Measurements from ENCODE around the gene UAP1L1.
"Not testable (repeated sequence)": the region's sequence is repeated elsewhere in the genome, so short reads cannot be mapped to it uniquely, and the experiment has no call there.

UAP1L1 gene

DNA sequence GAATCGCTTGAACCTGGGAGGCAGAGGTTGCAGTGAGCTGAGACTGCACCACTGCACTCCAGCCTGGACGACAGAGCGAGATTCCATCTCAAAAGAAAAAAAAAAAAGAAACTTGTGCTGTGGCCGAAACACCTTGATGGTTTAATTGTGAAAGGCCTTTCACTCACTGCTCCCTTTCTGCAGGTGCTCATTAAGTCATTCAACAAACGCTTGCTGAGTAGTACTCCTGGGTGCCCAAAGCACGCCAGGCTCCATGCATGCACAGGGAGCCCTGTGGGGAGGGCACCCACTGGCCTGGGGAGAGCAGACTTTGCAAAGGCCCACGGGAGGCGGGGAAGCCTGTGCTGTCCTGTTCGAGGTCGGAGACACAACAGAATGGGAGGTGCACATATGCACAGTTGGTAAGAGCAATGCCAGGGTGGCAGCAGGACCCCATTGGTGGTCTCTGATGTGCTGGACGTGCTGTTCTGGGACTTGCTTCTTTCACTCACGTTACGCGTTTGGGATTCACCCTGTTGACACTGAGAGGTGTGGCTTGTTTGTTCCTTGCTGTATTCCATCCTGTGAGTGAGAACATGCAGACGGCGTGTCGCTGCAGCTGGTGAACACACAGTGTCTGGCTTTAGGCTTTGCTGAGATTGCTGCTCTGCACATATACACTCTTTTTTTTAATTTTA, 20.4 kb upstream of the UAP1L1 start:
- no peak for DNase-seq (ENCODE audit: low read depth in 2 of 2)

GRCh38 chr9:137057545-137057944, 19.8 kb upstream of the UAP1L1 start:
- no peak for DNase-seq (ENCODE audit: low read depth in 2 of 2)

- DNase-seq (ENCODE audit: low read depth in 2 of 2): no peak
Observed at GRCh38 chr9:137058521-137059234, 18.6 kb upstream of the UAP1L1 start.

GRCh38 chr9:137062384-137062783, 14.9 kb upstream of the UAP1L1 start:
- no peak for DNase-seq (ENCODE audit: low read depth in 2 of 2)

DNA sequence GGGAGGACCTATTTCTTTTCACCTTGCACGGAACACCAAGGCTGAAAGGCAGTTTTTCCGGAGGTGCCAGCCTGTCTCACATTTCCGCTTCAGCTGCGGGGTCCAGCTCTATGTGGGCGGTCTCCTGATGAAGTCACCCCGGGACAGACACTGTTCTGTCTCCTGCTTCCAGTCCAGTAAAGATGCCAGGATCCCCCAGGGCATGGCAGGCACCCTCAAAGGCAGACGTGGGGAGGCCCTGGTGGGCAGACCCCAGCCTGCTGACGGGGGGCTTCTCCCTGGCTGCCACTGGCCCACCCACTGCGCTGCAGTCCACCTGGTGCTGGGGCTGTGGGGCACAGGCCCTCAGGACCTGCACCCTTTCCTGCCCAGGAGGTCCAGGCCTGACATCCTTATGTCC, 14.5 kb upstream of the UAP1L1 start:
- DNase-seq (ENCODE audit: low read depth in 2 of 2): not testable (repeated sequence)

- DNase-seq (ENCODE audit: low read depth in 2 of 2): no peak
Observed at GRCh38 chr9:137063311-137064026, 13.8 kb upstream of the UAP1L1 start.

DNA sequence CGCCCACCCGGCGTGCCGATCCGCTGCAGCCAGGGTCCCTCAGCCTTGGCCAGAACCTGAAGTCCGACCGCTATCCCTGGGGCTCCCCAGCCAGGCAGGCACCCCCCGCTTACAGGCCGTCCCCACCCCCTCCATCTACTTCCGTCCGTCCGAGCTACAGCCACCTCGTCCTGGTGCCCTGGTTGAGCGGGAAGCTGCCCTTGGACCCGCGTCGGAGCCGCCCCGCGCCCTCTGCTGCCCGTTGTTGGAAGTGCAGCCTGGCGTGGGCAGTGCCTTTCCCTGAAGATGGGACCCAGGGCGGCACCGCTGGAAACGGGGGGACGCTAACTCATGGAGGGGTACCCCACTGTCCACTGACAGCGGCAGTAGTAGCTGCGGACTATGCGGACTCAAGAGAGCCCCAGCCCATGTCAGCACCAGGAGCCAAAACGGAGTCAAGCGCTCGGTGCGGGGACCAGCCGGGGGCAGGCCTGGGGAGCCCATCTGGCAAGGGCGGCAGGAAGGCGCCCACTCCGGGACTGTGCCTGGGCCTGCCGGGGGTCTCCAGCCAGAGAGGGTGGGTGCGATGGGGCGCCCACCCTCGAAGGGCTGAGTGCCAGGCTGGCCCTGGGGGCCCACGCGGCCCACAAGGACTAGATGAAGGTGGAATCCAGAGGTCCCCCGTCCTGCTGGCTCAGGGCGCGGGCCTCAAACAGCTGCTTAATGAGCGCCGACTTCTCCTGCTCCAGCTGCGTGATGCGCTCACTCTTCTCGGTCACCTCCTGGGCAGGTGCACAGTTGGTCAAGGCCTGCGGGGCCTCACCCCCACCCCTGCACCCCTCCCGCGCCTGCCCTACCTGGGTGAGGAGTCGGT, 13.1 kb upstream of the UAP1L1 start:
- DNase-seq (ENCODE audit: low read depth in 2 of 2): peak in 1 of 2 donors; percentile 27

DNA sequence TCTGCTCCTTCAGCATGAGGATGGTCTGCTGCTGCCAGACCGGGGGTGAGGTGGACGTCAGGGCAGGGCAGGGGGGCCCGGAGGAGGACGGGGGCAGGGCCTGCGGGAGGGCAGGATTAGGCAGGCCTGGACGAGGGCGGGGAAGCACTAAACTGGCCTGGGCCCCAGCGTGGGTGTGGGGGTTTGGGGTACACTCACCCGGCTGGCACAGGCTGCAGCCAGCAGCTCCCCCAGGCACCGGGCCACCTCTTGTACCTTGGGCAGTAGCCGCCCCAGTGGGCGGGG, 12.5 kb upstream of the UAP1L1 start:
- no peak for DNase-seq (ENCODE audit: low read depth in 2 of 2)

GRCh38 chr9:137065336-137065967, 11.9 kb upstream of the UAP1L1 start:
- DNase-seq (ENCODE audit: low read depth in 2 of 2): no peak

DNA sequence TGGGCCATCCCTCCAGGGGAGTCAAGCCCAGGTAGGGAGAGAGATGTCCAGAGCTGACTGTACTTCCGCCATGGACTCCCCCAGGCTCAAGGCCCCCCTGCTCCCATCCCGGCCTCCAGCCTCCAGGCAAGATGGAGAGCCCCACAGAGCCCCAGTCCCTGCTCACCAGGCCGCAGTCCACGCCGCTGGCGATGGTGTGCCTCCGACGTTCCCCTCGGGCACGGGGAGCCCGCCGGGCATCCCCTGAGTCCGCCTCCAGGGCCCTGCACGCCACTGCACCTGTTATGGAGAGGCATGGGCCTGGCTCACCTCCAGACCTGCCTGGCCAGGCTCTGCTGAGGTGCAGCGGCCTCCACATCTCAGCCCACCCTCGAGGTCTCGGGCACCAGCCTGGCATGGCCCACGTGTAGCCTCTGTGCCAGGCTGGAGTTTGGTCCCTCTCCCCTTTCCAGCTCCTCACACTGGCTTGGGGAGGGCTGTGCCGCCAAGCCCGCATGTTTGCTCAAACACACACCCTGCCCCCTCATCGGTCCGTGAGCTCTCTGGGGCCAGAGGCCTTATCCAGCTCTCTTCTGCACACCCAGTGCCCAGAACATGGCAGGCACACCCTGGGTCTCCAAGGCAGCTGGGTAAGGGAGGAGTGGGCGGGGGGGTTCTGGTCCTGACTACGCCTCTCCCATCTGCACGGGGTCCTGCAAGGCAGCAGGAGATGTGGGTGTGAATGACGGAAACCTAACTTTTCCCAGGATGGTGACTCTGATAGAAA, 11.0 kb upstream of the UAP1L1 start:
- no peak for DNase-seq (ENCODE audit: low read depth in 2 of 2)

GRCh38 chr9:137067860-137068538, 9.3 kb upstream of the UAP1L1 start:
- peak; percentile 72 to 75 for DNase-seq (ENCODE audit: low read depth in 2 of 2)

GRCh38 chr9:137068539-137069507, 8.5 kb upstream of the UAP1L1 start:
- DNase-seq (ENCODE audit: low read depth in 2 of 2): no peak

- no peak for DNase-seq (ENCODE audit: low read depth in 2 of 2)
Observed at GRCh38 chr9:137069508-137070091, 7.7 kb upstream of the UAP1L1 start.

DNA sequence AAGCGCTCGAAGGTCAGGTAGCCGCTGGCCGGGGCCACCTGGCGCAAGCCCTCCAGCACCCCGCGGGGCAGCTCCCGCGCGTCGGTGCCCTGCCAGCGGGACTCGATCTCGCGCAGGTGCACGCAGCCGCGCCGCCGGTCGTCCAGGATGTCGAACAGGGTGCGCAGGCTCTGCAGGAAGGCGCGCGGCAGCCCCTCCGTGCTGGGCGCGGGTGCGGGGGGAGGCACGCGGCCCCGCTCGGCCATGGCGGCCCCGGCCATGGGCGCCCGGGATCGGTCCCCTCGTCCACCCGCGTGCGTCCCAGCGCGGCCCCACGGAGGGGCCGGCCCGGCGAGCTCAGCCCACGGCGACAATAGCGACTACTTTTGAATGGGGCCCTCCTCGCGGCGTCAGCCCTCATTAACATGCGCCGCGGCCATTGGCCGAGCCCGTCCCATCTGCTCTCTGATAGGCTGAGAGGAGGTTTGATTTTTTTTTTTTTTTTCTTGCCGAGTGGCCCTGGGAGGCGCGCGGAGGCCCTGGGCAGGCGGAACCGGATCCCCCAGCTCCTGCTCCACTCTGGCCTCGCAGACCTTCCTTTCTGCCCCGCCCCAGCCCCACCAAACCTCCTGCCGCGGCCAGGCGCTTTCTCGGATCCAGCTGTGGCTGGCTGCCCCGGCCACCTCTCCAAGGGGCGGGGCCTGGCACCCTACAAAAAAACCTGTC, 7.0 kb upstream of the UAP1L1 start, which contains the start of gene SAPCD2:
Gene SAPCD2, minus strand, starts transcription at position 357 of the 705 bp plus-strand sequence. Its CDS starts 97 bp downstream, at position 260.
- DNase-seq (ENCODE audit: low read depth in 2 of 2): peak; percentile 73 to 78

- no peak for DNase-seq (ENCODE audit: low read depth in 2 of 2)
Observed at GRCh38 chr9:137070906-137071275, 6.4 kb upstream of the UAP1L1 start.

- no peak for DNase-seq (ENCODE audit: low read depth in 2 of 2)
Observed at GRCh38 chr9:137071282-137071681, 6.0 kb upstream of the UAP1L1 start.

DNA sequence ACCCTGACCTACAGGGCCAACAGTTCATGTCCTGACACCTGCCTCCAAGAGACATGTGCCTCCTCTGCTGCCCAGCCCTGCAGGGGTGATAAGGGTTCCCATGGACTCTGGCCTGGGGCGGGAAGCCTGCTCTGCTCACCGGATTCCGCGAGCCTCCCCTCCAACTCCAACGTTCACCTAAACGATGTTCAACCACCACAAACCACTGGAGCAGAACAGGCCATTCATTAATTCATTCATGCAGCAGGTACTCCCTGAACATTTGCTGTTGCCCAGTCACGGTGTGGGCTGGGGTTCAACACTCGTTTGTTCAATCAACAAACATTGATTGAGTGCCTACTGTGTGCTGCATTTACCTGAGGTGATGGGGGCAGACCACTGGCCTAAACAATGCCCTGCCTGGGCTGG, 3.3 kb upstream of the UAP1L1 start:
- DNase-seq (ENCODE audit: low read depth in 2 of 2): no peak

All from stimulated activated CD8-positive, alpha-beta memory T cell treated with anti-CD3 and anti-CD28 coated beads, Interleukin-15, amount 100 ng/mL, for 48 hours (primary cell).